ENCODE results near the gene PAGE2B.
"Not testable (repeated sequence)": the region's sequence is repeated elsewhere in the genome, so short reads cannot be mapped to it uniquely, and the experiment has no call there.

Gene PAGE2B

DNA sequence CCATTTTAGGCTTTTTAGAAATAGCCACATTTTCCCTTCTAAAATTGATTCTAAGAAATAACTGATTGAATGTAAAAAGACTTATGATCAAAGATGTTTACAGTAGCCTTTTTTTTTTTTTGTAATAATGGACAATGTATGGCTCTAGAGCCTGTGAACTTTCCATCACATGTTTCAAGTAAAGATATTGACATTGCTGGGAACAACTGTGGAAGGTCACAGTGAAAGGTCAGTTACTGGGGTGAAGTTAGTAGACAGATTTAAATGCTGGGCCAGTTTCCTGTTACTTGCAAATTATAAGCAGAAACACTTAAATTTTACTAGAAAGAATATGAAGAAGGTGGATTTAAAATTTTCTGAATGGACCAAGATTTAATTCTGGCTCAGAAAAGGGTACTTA, 32.4 kb downstream of the PAGE2B start:
- no peaks in the 10 kb centered on the region for H3K9me3 ChIP-seq (ENCODE audit: control insufficient read depth, low read length)
- no peak overlapping the region for H3K27ac ChIP-seq
- no peaks in the 10 kb centered on the region for H3K27me3 ChIP-seq (ENCODE audit: control insufficient read depth, insufficient read depth, low read length)
- no peaks in the 10 kb centered on the region for H3K79me2 ChIP-seq
- no peak overlapping the region for H3K9ac ChIP-seq
- H3K36me3 ChIP-seq (ENCODE audit: control insufficient read depth, insufficient read depth, low read length): no peaks in the 10 kb centered on the region
- H3K4me3 ChIP-seq (ENCODE audit: low read depth, low read length): no peak overlapping the region
- TF ChIP-seq, protein P1, sequence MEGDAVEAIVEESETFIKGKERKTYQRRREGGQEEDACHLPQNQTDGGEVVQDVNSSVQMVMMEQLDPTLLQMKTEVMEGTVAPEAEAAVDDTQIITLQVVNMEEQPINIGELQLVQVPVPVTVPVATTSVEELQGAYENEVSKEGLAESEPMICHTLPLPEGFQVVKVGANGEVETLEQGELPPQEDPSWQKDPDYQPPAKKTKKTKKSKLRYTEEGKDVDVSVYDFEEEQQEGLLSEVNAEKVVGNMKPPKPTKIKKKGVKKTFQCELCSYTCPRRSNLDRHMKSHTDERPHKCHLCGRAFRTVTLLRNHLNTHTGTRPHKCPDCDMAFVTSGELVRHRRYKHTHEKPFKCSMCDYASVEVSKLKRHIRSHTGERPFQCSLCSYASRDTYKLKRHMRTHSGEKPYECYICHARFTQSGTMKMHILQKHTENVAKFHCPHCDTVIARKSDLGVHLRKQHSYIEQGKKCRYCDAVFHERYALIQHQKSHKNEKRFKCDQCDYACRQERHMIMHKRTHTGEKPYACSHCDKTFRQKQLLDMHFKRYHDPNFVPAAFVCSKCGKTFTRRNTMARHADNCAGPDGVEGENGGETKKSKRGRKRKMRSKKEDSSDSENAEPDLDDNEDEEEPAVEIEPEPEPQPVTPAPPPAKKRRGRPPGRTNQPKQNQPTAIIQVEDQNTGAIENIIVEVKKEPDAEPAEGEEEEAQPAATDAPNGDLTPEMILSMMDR (IDR thresholded peaks at IDR 0.05): no peak
- no peak overlapping the region for H2AFZ ChIP-seq
- no peak overlapping the region for H3K4me2 ChIP-seq (ENCODE audit: low read length)
- no peaks in the 10 kb centered on the region for H3K4me1 ChIP-seq

DNA sequence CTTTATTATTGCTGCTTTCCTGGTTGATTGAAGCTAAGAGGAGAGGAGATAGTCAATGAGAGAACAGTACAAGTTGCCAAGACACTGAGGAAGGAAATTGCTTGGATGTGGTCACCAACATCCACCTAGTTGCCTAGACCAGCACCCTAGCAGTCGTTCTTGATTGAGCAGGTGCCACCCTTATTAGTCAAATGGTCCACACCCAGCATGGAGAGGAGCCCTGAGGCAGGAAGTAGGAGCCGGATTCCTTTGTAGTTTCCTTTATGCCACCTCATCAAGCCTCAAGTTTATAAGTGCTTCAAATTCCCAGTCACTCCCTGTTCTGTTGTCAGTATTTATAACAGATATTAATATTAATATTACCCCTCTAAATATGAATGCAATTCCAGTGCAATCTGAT, 33.1 kb downstream of the PAGE2B start:
- Histone ChIP-seq H2AFZ (no peak overlapping the region), H3K4me2 (ENCODE audit: low read length) (no peak overlapping the region), H3K36me3 (ENCODE audit: control insufficient read depth, insufficient read depth, low read length) (no peaks in the 10 kb centered on the region), H3K4me3 (ENCODE audit: low read depth, low read length) (no peak overlapping the region), H3K9ac (no peak overlapping the region), H3K27ac (no peak overlapping the region), H3K79me2 (no peaks in the 10 kb centered on the region), H3K4me1 (no peaks in the 10 kb centered on the region), H3K27me3 (ENCODE audit: control insufficient read depth, insufficient read depth, low read length) (no peaks in the 10 kb centered on the region), H3K9me3 (ENCODE audit: control insufficient read depth, low read length) (no peaks in the 10 kb centered on the region)
- TF ChIP-seq, protein P1 (IDR thresholded peaks at IDR 0.05): no peak

DNA sequence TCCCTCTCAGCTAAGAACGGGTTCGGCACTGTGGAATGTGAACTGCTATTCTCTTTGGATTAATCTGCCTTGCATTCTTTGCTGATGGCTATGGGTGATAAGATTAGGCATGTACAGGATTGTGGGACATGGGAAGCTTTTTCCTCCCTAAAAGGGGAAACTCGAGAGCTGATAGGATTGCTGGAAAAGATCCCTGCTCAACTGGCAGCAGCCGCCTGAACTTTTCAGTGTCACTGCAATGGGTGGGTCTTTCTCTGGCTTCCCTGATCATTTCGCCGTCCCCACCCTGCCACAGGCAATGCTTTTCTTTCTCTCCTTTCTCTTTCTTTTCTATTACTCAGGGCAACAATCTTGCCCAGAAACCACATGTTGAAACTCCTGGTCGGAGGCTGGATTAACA, 34.5 kb downstream of the PAGE2B start:
- Histone ChIP-seq H3K9ac (no peak overlapping the region), H3K27ac (no peak overlapping the region), H3K27me3 (ENCODE audit: control insufficient read depth, insufficient read depth, low read length) (no peaks in the 10 kb centered on the region), H3K9me3 (ENCODE audit: control insufficient read depth, low read length) (no peaks in the 10 kb centered on the region), H3K4me3 (ENCODE audit: low read depth, low read length) (no peak overlapping the region), H3K79me2 (no peaks in the 10 kb centered on the region), H2AFZ (no peak overlapping the region), H3K36me3 (ENCODE audit: control insufficient read depth, insufficient read depth, low read length) (no peaks in the 10 kb centered on the region), H3K4me2 (ENCODE audit: low read length) (no peak overlapping the region), H3K4me1 (no peaks in the 10 kb centered on the region)
- TF ChIP-seq, protein P1 (IDR thresholded peaks at IDR 0.05): no peak

DNA sequence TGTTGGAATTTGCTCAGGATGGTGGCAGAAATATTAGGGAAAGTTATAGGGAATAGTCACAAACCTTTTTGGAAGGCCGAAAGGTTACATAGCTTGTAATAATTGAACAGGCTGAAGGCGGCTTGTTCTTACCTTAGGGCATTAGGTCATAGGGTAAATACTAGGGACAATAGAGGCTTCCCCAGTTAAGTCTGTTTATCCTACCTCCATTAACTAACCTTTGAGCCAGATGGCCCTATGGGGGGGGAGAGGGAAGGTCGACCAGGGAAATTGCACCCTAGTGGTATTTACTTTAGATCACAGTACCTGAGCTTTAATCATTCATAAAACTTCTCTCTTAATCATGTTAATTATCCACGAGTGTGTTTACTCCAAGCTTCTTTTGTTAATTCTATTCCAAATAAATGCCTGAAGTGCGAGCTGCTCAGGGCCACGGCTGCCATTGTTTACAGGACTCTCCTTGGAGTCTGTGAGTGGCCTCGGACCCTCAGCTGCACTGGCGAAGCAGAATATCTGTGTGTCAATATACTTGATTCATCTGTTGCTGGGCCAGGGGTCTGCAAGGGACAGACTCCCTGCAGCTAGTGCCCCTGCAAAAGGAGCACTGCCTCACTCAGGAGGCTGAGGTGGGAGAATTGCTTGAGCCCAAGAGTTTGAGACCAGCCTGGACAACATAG, 36.9 kb downstream of the PAGE2B start:
- Histone ChIP-seq H3K27ac (no peak overlapping the region), H2AFZ (no peak overlapping the region), H3K9ac (no peak overlapping the region), H3K4me1 (no peaks in the 10 kb centered on the region), H3K36me3 (ENCODE audit: control insufficient read depth, insufficient read depth, low read length) (no peaks in the 10 kb centered on the region), H3K4me3 (ENCODE audit: low read depth, low read length) (no peak overlapping the region), H3K9me3 (ENCODE audit: control insufficient read depth, low read length) (no peaks in the 10 kb centered on the region), H3K4me2 (ENCODE audit: low read length) (no peak overlapping the region), H3K79me2 (no peaks in the 10 kb centered on the region), H3K27me3 (ENCODE audit: control insufficient read depth, insufficient read depth, low read length) (no peaks in the 10 kb centered on the region)
- TF ChIP-seq, protein P1 (IDR thresholded peaks at IDR 0.05): no peak

DNA sequence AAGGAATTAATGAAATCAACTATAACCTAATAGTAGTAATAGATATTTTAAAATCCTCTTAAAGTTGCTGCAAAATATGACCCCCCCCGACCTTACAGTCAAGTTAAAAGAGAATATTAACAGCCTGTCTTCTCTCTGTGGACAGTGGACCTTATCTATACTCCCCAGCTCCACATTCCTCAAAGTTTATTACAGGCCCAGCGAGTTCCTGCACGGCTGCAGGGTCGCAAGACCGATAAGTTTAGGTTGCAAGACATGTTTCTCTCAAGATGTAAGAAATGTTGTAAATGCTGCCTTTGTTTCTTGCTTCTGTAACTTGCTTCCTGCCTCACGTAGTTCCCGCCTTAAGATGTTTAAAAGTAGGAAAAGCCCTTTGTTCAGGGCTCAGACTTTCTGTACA, 41.8 kb downstream of the PAGE2B start:
- not testable (repeated sequence) for H3K9ac ChIP-seq; H3K79me2 ChIP-seq; H3K27me3 ChIP-seq (ENCODE audit: control insufficient read depth, insufficient read depth, low read length); H2AFZ ChIP-seq; H3K4me3 ChIP-seq (ENCODE audit: low read depth, low read length); H3K9me3 ChIP-seq (ENCODE audit: control insufficient read depth, low read length); H3K4me1 ChIP-seq; H3K27ac ChIP-seq; H3K4me2 ChIP-seq (ENCODE audit: low read length); H3K36me3 ChIP-seq (ENCODE audit: control insufficient read depth, insufficient read depth, low read length)
